ENCODE data around the gene SYNM. TPM values are rescaled to one million over a fixed set of nuclear protein-coding genes. Genes with fewer than 3 reads are reported as not detected.

SYNM gene
- total and polyA plus RNA-seq, 2 of the 8 experiments (the other 6 are each of a cell fraction or from before 2014, with no cell fraction given): 0.89 to 2.0 TPM

- no peak overlapping the region for H3K27ac ChIP-seq (ENCODE audit: low read depth, low read length)
- WGBS, 2 experiments (ENCODE audit: extremely low coverage in 1 of 2, insufficient coverage in 1 of 2, insufficient read length in 1 of 2, insufficient replicate concordance in 2 of 2, low coverage in 1 of 2, low lambda C conversion rate in 2 of 2, missing lambda C conversion rate in 1 of 2): 76% methylated on average over 20 of the region's 20 CpGs; no CpG with 5 or more reads in 1 of the 2 experiments
- H3K23ac ChIP-seq (ENCODE audit: insufficient read length): no peak overlapping the region
- H4K8ac ChIP-seq (ENCODE audit: extremely low read depth, insufficient read depth, low read length): no peak overlapping the region; the same call in 1 of the 2 replicates
- H4K91ac ChIP-seq (replicated peaks; ENCODE audit: insufficient read length, low read length): peak overlapping the region; percentile 89
- H2BK5ac ChIP-seq (ENCODE audit: low read depth, low read length): peak overlapping the region; percentile 66; the same call in 1 of the 2 replicates
- H3K36me3 ChIP-seq (ENCODE audit: control insufficient read depth in 2 of 4, insufficient read depth in 4 of 4, low read length in 3 of 4): no peaks in the 10 kb centered on the region
- H2BK12ac ChIP-seq (ENCODE audit: low read depth, low read length): 0 out of 2 replicates have a peak overlapping the region, but pooled peaks have one; percentile 11
- peak; percentile 73 for FAIRE-seq
- CTCF ChIA-PET (ENCODE audit: partially characterized antibody): interaction anchor here (1.0 to 2.5 kb wide), 7 partner anchors 10 to 47 kb away, joined by 3 to 9 read pairs (median 4); partner anchors contain the start of gene SYNM
- H3K79me2 ChIP-seq (ENCODE audit: control insufficient read depth in 1 of 2, insufficient read depth in 2 of 2, low read length in 2 of 2): no peaks in the 10 kb centered on the region
- H3K4me2 ChIP-seq (ENCODE audit: insufficient read depth in 1 of 2, low read depth in 2 of 2, low read length in 2 of 2): 0 out of 4 replicates have a peak overlapping the region, but pooled peaks of 1 of the 2 experiments have one; percentile 12
- no peak overlapping the region for H3K18ac ChIP-seq (ENCODE audit: extremely low read depth, low read length)
- H2AFZ ChIP-seq (ENCODE audit: low read length): no peak overlapping the region
- H4K20me1 ChIP-seq (replicated peaks in 1 of 2; ENCODE audit: control insufficient read depth in 1 of 2, insufficient read depth in 2 of 2, low read length in 2 of 2): no peaks in the 10 kb centered on the region
- no peak overlapping the region for H2BK15ac ChIP-seq (ENCODE audit: low read length)
- no peak overlapping the region for H2AK5ac ChIP-seq (ENCODE audit: low read depth, low read length)
- H2BK20ac ChIP-seq (ENCODE audit: low read length): no peak overlapping the region
- no peak overlapping the region for H4K5ac ChIP-seq (ENCODE audit: insufficient read length, low read depth, low read length)
- no peak overlapping the region for H3K4me3 ChIP-seq (ENCODE audit: extremely low read depth in 1 of 4, insufficient read depth in 2 of 4, low read depth in 3 of 4, low read length in 4 of 4)
- no peaks in the 10 kb centered on the region for H3K23me2 ChIP-seq (ENCODE audit: low read depth, low read length)
- no peak overlapping the region for H2BK120ac ChIP-seq (replicated peaks; ENCODE audit: low read depth, low read length)
- no peaks in the 10 kb centered on the region for H3K9me3 ChIP-seq (ENCODE audit: insufficient read depth in 2 of 2, low read depth in 1 of 2, low read length in 1 of 2)
- no peak overlapping the region for H3K9ac ChIP-seq (replicated peaks in 1 of 4; ENCODE audit: extremely low read depth in 1 of 4, low read depth in 3 of 4, low read length in 3 of 4)
- POLR2A ChIA-PET (ENCODE audit: partially characterized antibody): no interaction called here
- no peak for TF ChIP-seq NRF1 (IDR thresholded peaks at IDR 0.05; ENCODE audit: low read depth, low read length)
- TF ChIP-seq CHD2 (IDR thresholded peaks at IDR 0.05; ENCODE audit: low read length): no peak
- TF ChIP-seq BACH1 (IDR thresholded peaks at IDR 0.05; ENCODE audit: low read length): peak; percentile 82
- no peak for TF ChIP-seq CREB1 (IDR thresholded peaks at IDR 0.05)
- TF ChIP-seq JUND (IDR thresholded peaks at IDR 0.05; ENCODE audit: low read length): peak; percentile 91
- TF ChIP-seq CHD1 (IDR thresholded peaks at IDR 0.05; ENCODE audit: low read depth, low read length): no peak
- peak; percentile 48; the same call in 1 of the 2 replicates for TF ChIP-seq MAFK (IDR thresholded peaks at IDR 0.05; ENCODE audit: low read depth, low read length)
- no peak overlapping the region for H3K4ac ChIP-seq (replicated peaks; ENCODE audit: insufficient read length, low read depth, low read length)
- H3K14ac ChIP-seq (ENCODE audit: insufficient read length): no peak overlapping the region
- no peak for DNase-seq (ENCODE audit: low read depth in 1 of 2, low spot score in 2 of 2)
- H3K27me3 ChIP-seq (replicated peaks in 1 of 4; ENCODE audit: control insufficient read depth in 3 of 4, extremely low read depth in 1 of 4, insufficient read depth in 3 of 4, low read length in 3 of 4): no peaks in the 10 kb centered on the region
- H3K4me1 ChIP-seq (replicated peaks in 1 of 4; ENCODE audit: control insufficient read depth in 3 of 4, insufficient read depth in 4 of 4, low read length in 3 of 4): peaks cover 0 to 21% (median 5%) of the 10 kb centered on the region in 4 experiments; a peak in 5 of 7 replicates
- no peaks in the 10 kb centered on the region for H3K79me1 ChIP-seq (ENCODE audit: low read depth, low read length)
- H3K56ac ChIP-seq (replicated peaks; ENCODE audit: insufficient read length, low read depth, low read length): no peak overlapping the region
Observed at GRCh38 chr15:99123713-99124451, 19.0 kb downstream of the SYNM start.
